ENCODE data around the gene GRIN2A.

- no peak for TF ChIP-seq EZH2 (IDR thresholded peaks at IDR 0.05)
- no peak for TF ChIP-seq POLR2AphosphoS5 (IDR thresholded peaks at IDR 0.05; ENCODE audit: borderline replicate concordance, low read depth, low read length)
- no peak for TF ChIP-seq FOXP2 (optimal IDR thresholded peaks at IDR 0.05; ENCODE audit: control extremely low read depth, extremely low read length, insufficient read depth)
These were observed 335.7 kb downstream of the GRIN2A start for GRCh38 chr16:9846362-9847099.

Data from SK-N-MC (cell line).